Measurements from ENCODE around the gene TMEM151A. TPM values are rescaled to one million over a fixed set of nuclear protein-coding genes. Genes with fewer than 3 reads are reported as not detected.
A peak's percentile ranks its signal among the peaks of the same experiment; 100 is the strongest.
"Not testable (repeated sequence)": the region's sequence is repeated elsewhere in the genome, so short reads cannot be mapped to it uniquely, and the experiment has no call there.

The TMEM151A gene
- total RNA-seq, 1 donor from 2014 or later: 0.24 TPM

DNA sequence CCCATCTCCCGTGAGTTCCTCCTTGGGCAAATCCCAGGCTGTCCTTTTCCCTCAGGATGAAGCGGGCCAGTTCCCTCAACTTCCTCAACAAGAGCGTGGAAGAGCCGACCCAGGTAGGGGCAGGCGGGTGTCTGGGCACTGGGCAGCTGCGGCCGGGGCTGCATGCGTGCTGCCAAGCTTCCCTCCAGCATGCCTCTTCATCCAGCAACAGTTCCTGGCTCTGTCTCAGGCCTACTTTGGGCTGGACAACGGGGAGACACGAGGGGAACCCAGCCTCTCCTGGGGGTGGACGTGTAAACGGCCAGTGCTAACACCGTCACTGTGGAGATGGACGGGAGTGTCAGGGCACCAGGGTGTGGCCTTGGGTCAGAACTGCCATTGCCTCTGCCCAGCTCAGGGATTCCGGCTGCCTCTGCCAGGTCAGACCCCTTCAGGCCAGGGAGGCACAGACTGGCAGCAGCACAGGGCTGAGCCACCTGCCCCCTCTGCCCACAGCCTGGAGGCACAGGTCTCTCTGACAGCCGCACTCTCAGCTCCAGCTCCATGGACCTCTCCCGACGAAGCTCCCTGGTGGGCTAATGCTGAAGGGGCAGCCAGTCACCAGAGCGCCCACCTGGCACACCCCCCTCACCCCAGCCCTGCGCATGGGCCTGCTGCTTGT, 25.2 kb upstream of the TMEM151A start:
- no peak for DNase-seq (ENCODE audit: low spot score)
- intact Hi-C loops (cut with DNase I): no loop called here

DNA sequence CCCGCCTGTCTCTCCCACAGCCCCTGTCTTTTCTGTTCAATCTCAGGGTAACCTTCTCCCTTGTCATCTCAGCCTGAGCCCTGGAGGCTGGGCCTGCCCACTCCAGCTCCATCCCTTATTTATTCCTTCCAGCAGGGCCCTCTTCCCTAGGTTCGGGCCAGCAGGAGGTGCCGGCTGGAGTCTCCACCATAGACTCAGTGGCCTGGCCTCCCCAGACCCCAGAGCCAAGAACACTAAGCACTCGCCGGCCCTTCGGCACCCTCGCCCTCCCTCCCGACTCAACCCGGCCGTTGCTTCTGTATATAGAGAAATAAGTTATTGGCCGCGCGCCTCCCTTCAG, 24.7 kb upstream of the TMEM151A start:
- DNase-seq (ENCODE audit: low spot score): peak; percentile 81
- intact Hi-C loops (cut with DNase I): no loop called here

DNA sequence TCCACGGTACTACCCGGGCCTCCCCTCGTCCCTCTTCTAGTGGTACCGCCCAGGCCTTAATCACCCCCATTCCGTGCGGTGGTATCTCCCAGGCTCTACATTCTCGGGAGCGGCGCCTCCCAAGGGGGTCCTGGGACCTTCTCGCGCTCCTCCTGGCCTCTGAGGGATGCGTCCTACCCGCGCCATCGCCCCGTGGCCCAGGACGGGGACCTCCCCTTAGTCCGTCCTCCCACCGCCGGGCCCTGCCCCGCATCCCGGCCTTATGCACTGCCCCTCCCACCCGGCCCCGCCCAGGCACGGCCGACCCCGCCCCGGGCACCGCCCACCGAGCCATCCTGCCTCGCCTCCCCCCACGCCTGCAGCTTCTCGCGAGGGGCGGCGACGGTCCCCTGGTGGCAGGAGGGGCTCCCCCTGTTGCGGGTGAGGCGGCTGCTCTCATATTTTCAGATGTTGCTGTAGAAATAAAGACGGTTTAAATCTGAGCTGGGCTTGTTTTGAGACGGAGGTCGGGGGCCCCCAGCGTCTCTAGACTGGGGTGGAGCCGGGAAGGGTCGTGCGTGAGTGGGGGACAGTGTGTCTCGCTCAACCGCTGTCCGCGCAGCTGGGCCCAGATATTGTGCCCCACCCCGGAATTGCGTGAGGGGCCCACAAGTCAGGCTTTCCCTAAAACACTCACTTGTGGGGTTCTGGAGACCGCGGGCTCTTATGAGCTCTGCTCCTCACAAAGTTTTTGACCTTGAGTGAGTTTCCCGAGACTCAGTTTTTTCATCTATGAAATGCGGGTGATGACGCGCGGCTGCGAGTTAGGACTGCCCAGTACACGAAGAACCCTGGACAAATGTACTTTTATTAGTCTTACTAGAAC, 24.1 kb upstream of the TMEM151A start:
- intact Hi-C loops (cut with DNase I): loop anchor here (2.0 kb wide), 1 partner anchor 21 kb away; the partner anchor contains the start of gene YIF1A
- peak; percentile 94 for DNase-seq (ENCODE audit: low spot score)

DNA sequence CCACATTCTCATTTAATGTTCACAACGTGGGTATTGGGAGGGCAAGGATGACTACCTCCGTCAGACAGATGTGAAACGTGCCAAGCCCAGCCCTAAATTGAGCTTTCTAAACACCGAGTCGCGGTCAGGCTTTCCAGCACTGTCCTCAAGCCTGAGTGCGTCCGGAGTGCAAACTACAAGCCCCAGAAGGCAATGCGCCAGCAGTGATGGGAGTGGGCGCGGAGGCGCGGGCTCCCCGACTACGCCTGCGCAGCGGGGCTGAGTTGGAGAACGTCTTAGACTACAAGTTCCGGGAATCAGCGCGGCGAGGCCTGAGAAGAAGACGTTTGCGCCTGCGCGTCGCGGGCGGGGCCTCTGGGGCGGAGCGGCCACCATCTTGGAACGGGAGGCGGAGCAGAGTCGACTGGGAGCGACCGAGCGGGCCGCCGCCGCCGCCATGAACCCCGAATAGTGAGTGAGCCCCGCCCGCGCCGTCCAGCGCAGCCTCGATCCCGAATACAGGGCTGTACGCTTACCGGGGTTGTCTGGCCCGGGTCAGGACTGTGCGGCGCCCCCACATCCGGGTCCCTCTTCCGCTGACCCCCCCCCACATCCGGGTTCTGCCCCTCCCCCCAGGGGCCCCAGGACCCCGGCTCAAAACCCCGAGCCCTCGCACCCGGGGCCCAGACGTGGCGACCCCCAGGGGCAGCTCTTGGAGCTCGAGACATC, 23.3 kb upstream of the TMEM151A start, which contains the start of gene RAB1B:
Gene RAB1B (plus strand): TSS at position 396 of the 708 bp plus-strand sequence. CDS start 41 bp downstream, at position 437.
- DNase-seq (ENCODE audit: low spot score): peak; percentile 100
- intact Hi-C loops (cut with DNase I): loop anchor here (2.0 kb wide), 1 partner anchor 20 kb away; the partner anchor contains the start of gene YIF1A

GRCh38 chr11:66268952-66269905, 22.5 kb upstream of the TMEM151A start:
- DNase-seq (ENCODE audit: low spot score): no peak
- intact Hi-C loops (cut with DNase I): loop anchor here (2.0 kb wide), 1 partner anchor 20 kb away; the partner anchor contains the start of gene YIF1A

GRCh38 chr11:66271816-66272215, 19.9 kb upstream of the TMEM151A start:
- no peak for DNase-seq (ENCODE audit: low spot score)
- intact Hi-C loops (cut with DNase I): no loop called here

DNA sequence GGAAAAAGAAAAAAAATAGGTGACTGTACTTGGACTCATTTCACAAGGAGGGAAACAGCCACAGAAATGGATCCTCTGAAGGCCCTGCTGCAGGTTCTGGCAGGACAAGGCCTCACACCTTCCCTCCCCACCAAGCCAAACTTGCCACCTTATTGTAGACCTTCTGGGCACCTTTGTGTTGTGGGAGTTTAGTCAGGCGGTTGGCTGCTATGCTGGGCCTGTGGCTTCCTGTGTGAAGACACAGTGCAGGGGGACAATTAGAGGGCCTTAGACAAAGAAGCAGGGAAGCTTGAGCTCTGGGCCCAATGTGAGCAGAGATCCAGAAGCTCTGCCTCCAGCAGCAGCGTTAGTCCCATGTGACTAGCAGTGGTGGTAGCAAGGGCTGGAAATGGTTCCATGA, 19.1 kb upstream of the TMEM151A start:
- intact Hi-C loops (cut with DNase I): no loop called here
- no peak for DNase-seq (ENCODE audit: low spot score)

DNA sequence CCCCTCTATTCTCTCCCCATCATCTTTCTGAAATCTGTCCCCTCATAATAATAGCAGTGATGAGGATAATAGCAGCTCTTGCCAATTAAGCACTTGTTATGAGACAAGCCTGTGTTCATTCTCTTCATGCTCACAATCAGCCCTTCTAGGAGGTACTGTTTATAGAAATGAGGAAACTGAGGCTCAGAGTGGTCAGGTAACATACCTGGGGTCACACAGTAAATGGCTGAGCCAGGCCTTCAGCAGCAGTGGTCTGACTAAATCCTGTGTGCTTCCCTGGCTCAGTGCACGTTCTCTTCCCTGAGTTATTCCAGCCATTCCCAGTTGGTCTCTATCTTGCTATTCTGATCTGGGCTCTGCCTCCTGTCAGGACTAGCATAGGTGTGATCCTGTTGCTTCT, 17.5 kb upstream of the TMEM151A start:
- DNase-seq (ENCODE audit: low spot score): no peak
- intact Hi-C loops (cut with DNase I): no loop called here

DNA sequence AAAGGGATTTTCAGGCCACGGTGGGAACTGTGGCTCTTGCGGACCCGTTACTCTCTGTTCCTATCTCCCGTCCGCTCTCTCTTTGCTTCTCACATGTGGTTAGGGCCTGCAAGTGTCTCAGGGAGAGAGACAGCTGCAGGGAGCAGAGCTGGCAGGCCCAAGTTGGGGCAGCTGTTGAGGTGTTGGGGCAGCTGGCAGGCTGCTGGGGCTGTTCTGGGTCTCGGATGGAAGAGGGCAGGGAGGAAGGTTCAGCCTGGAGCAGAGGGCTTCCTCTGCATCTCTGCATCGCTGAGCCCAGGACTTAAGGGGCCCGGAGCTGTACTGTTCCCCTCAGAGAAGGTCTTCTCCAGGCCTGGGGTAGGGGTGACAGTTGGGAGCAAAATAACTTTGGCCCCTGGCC, 16.3 kb upstream of the TMEM151A start:
- no peak for DNase-seq (ENCODE audit: low spot score)
- intact Hi-C loops (cut with DNase I): no loop called here

GRCh38 chr11:66275984-66276612, 15.6 kb upstream of the TMEM151A start:
- intact Hi-C loops (cut with DNase I): no loop called here
- no peak for DNase-seq (ENCODE audit: low spot score)

DNA sequence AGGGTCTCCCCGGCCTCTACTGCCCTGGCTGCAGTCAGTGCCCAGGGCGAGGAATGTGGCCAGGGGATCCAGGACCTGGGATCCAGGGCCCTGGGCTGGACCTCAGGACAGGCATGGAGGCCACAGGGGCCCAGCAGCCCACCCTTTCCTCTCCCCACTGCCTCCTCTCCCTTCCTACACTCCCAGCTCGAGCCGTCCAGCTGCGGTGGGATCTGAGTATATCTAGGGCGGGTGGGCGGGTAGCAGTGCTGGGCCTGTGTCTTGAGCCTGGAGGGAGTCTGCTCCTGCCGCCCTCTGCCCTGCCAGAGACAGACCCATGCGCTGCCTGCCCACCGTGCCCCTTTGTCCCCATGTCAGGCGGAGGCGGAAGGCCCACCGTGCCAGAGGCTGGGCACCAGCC, 15.1 kb upstream of the TMEM151A start:
- intact Hi-C loops (cut with DNase I); DNase-seq (ENCODE audit: low spot score): not testable (repeated sequence)

GRCh38 chr11:66277064-66277463, 14.6 kb upstream of the TMEM151A start:
- DNase-seq (ENCODE audit: low spot score); intact Hi-C loops (cut with DNase I): not testable (repeated sequence)

- DNase-seq (ENCODE audit: low spot score): no peak
Measured at GRCh38 chr11:66277471-66278362, 14.0 kb upstream of the TMEM151A start, which contains the start of gene CNIH2. TSS of gene CNIH2 (plus strand) at chr11:66278175. CDS start at chr11:66278457, 282 bp downstream.

DNA sequence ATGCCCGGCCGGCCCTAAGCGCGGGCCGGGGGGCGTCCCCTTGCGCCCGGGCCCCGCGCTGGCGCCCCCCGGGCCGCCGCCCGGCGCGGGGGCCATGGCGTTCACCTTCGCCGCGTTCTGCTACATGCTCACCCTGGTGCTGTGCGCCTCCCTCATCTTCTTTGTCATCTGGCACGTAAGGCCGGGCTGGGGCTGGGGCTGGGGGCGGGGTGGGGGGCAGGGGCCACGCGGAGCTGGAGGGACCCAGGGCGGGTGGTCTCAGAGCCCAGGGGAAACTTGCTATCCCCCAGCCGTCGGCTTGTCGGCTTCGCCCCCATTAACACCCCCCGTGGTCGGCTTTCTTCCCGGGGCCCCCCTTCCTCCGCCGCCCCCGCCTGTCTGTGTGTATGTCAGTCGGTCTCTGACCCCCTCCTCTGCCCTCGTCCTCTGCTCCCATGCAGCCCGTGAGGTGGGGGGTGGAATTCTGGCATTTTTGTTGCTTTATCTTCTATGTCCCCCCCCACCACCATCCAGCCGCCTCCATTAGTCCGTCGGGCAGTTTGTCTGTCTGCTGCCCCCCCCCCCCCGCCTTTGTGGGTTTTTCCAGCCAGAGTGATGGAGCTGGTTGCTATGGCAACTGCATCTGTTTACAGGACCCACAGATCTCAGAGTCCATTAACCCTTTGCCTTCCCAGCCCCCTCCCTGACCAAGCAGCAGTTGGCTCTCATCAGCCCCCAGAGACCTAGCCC, 13.2 kb upstream of the TMEM151A start:
- intact Hi-C loops (cut with DNase I): no loop called here
- no peak for DNase-seq (ENCODE audit: low spot score)

More at GRCh38 chr11:66277471-66278362, 14.0 kb upstream of the TMEM151A start, which contains the start of gene CNIH2:
- intact Hi-C loops (cut with DNase I): no loop called here

DNA sequence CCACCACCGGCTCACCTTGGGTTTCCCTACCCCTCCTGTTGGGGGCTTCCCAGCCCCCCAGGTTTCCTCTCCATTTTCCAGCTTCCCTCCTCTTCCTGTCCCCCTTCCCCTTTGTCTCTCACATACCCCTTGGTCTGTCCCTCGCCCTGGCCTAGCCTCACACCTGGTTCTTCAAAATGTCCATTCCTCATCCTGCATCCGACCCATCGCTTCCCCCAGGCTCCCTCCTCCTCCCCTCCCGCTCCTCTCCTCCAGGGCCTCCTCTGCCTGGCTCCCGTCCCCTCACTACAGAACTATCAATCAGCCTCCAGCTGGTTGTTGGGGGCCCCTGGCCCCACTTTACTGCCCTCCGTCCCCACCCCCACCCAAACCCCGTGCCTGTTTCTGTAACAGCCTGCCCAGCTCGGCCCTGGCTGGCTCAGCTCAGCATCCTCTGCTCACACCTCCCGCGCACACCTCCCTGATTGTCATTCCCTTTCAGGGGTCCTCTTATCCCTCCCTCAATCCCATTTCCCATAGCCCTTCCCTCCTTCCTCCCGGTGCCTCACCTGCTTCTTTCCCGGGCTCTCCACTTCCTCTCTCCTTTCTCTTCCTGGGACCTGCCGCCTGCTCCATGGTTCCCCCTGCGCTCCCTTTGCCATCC, 12.5 kb upstream of the TMEM151A start:
- DNase-seq (ENCODE audit: low spot score): no peak
- intact Hi-C loops (cut with DNase I): no loop called here

DNA sequence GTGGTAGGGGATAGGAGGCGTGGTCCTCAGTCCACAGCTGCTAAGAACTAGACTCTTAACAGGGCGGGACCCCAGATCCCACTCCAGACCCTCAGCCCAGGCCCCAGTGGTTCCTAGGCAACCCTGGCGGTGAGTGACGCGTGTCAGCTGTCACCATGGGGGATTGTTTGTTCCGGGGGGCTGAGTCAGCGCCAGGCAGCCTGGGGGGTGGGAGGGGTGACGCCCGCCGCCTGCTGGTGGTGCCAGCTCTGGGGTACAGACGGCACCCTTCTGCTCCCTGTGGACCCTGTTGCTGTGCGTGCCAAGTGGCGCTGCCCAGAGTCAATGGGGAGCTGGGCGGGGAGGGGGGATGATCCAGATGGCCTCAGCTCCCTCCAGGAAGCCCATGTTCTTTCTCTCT, 11.3 kb upstream of the TMEM151A start:
- intact Hi-C loops (cut with DNase I): no loop called here
- no peak for DNase-seq (ENCODE audit: low spot score)

Data from cardiac septum (tissue), 1 donor.